ENCODE measurements around the gene CSNK1A1.
"Not testable (repeated sequence)": the region's sequence is repeated elsewhere in the genome, so short reads cannot be mapped to it uniquely, and the experiment has no call there.

CSNK1A1 gene

GRCh38 chr5:149517461-149518122, 33.6 kb downstream of the CSNK1A1 start:
- Histone ChIP-seq H3K9ac (ENCODE audit: low read depth in 1 of 2, low read length in 2 of 2) (no peak overlapping the region), H3K27me3 (ENCODE audit: control insufficient read depth in 1 of 2, insufficient read depth in 2 of 2, low read length in 2 of 2) (no peaks in the 10 kb centered on the region), H3K4me1 (ENCODE audit: control insufficient read depth in 1 of 2, insufficient read depth in 2 of 2, low read length in 2 of 2) (peaks cover 16 to 38% of the 10 kb centered on the region in 2 donors), H3K27ac (ENCODE audit: low read depth, low read length) (no peak overlapping the region), H3K9me3 (ENCODE audit: control insufficient read depth in 1 of 2, low read length in 2 of 2) (no peaks in the 10 kb centered on the region), H3K36me3 (ENCODE audit: control insufficient read depth in 1 of 2, insufficient read depth in 2 of 2, low read length in 2 of 2) (peaks cover 6 to 16% of the 10 kb centered on the region in 2 donors), H3K4me3 (ENCODE audit: low read depth in 1 of 2, low read length in 2 of 2) (no peak overlapping the region)

GRCh38 chr5:149514512-149514911, 36.7 kb downstream of the CSNK1A1 start:
- Histone ChIP-seq H3K9ac (ENCODE audit: low read depth in 1 of 2, low read length in 2 of 2) (no peak overlapping the region), H3K4me3 (ENCODE audit: low read depth in 1 of 2, low read length in 2 of 2) (no peak overlapping the region), H3K27ac (ENCODE audit: low read depth, low read length) (no peak overlapping the region), H3K9me3 (ENCODE audit: control insufficient read depth in 1 of 2, low read length in 2 of 2) (no peaks in the 10 kb centered on the region), H3K4me1 (ENCODE audit: control insufficient read depth in 1 of 2, insufficient read depth in 2 of 2, low read length in 2 of 2) (peaks cover 12 to 24% of the 10 kb centered on the region in 2 donors), H3K27me3 (ENCODE audit: control insufficient read depth in 1 of 2, insufficient read depth in 2 of 2, low read length in 2 of 2) (no peaks in the 10 kb centered on the region), H3K36me3 (ENCODE audit: control insufficient read depth in 1 of 2, insufficient read depth in 2 of 2, low read length in 2 of 2) (peaks cover 9 to 29% of the 10 kb centered on the region in 2 donors)

GRCh38 chr5:149513372-149513947, 37.8 kb downstream of the CSNK1A1 start:
- not testable (repeated sequence) for H3K4me3 ChIP-seq (ENCODE audit: low read depth in 1 of 2, low read length in 2 of 2); H3K9me3 ChIP-seq (ENCODE audit: control insufficient read depth in 1 of 2, low read length in 2 of 2); H3K27me3 ChIP-seq (ENCODE audit: control insufficient read depth in 1 of 2, insufficient read depth in 2 of 2, low read length in 2 of 2); H3K9ac ChIP-seq (ENCODE audit: low read depth in 1 of 2, low read length in 2 of 2); H3K27ac ChIP-seq (ENCODE audit: low read depth, low read length)
- peaks cover 12 to 39% of the 10 kb centered on the region in 2 donors for H3K36me3 ChIP-seq (ENCODE audit: control insufficient read depth in 1 of 2, insufficient read depth in 2 of 2, low read length in 2 of 2)
- peaks cover 1 to 14% of the 10 kb centered on the region in 2 donors for H3K4me1 ChIP-seq (ENCODE audit: control insufficient read depth in 1 of 2, insufficient read depth in 2 of 2, low read length in 2 of 2)

GRCh38 chr5:149510136-149510535, 41.1 kb downstream of the CSNK1A1 start:
- no peak overlapping the region for H3K4me3 ChIP-seq (ENCODE audit: low read depth in 1 of 2, low read length in 2 of 2)
- H3K36me3 ChIP-seq (ENCODE audit: control insufficient read depth in 1 of 2, insufficient read depth in 2 of 2, low read length in 2 of 2): peaks cover 36 to 68% of the 10 kb centered on the region in 2 donors
- H3K9ac ChIP-seq (ENCODE audit: low read depth in 1 of 2, low read length in 2 of 2): no peak overlapping the region
- no peak overlapping the region for H3K27ac ChIP-seq (ENCODE audit: low read depth, low read length)
- no peaks in the 10 kb centered on the region for H3K27me3 ChIP-seq (ENCODE audit: control insufficient read depth in 1 of 2, insufficient read depth in 2 of 2, low read length in 2 of 2)
- H3K4me1 ChIP-seq (ENCODE audit: control insufficient read depth in 1 of 2, insufficient read depth in 2 of 2, low read length in 2 of 2): peaks cover 0 to 2% of the 10 kb centered on the region in 2 donors
- no peaks in the 10 kb centered on the region for H3K9me3 ChIP-seq (ENCODE audit: control insufficient read depth in 1 of 2, low read length in 2 of 2)

- Histone ChIP-seq H3K9ac (ENCODE audit: low read depth in 1 of 2, low read length in 2 of 2) (no peak overlapping the region), H3K36me3 (ENCODE audit: control insufficient read depth in 1 of 2, insufficient read depth in 2 of 2, low read length in 2 of 2) (peaks cover 44 to 85% of the 10 kb centered on the region in 2 donors), H3K4me3 (ENCODE audit: low read depth in 1 of 2, low read length in 2 of 2) (no peak overlapping the region), H3K4me1 (ENCODE audit: control insufficient read depth in 1 of 2, insufficient read depth in 2 of 2, low read length in 2 of 2) (no peaks in the 10 kb centered on the region), H3K9me3 (ENCODE audit: control insufficient read depth in 1 of 2, low read length in 2 of 2) (no peaks in the 10 kb centered on the region), H3K27ac (ENCODE audit: low read depth, low read length) (no peak overlapping the region), H3K27me3 (ENCODE audit: control insufficient read depth in 1 of 2, insufficient read depth in 2 of 2, low read length in 2 of 2) (no peaks in the 10 kb centered on the region)
These were observed 46.6 kb downstream of the CSNK1A1 start for GRCh38 chr5:149504677-149505076.

- H3K36me3 ChIP-seq (ENCODE audit: control insufficient read depth in 1 of 2, insufficient read depth in 2 of 2, low read length in 2 of 2): peaks cover 45 to 85% of the 10 kb centered on the region in 2 donors
These were observed 48.2 kb downstream of the CSNK1A1 start for GRCh38 chr5:149503006-149503405.

GRCh38 chr5:149500922-149501582, 50.2 kb downstream of the CSNK1A1 start:
- Histone ChIP-seq H3K4me1 (ENCODE audit: control insufficient read depth in 1 of 2, insufficient read depth in 2 of 2, low read length in 2 of 2) (no peaks in the 10 kb centered on the region), H3K9me3 (ENCODE audit: control insufficient read depth in 1 of 2, low read length in 2 of 2) (no peaks in the 10 kb centered on the region), H3K9ac (ENCODE audit: low read depth in 1 of 2, low read length in 2 of 2) (no peak overlapping the region), H3K27me3 (ENCODE audit: control insufficient read depth in 1 of 2, insufficient read depth in 2 of 2, low read length in 2 of 2) (no peaks in the 10 kb centered on the region), H3K27ac (ENCODE audit: low read depth, low read length) (no peak overlapping the region), H3K36me3 (ENCODE audit: control insufficient read depth in 1 of 2, insufficient read depth in 2 of 2, low read length in 2 of 2) (peaks cover 33 to 84% of the 10 kb centered on the region in 2 donors), H3K4me3 (ENCODE audit: low read depth in 1 of 2, low read length in 2 of 2) (no peak overlapping the region)

More at GRCh38 chr5:149503006-149503405, 48.2 kb downstream of the CSNK1A1 start:
- H3K27me3 ChIP-seq (ENCODE audit: control insufficient read depth in 1 of 2, insufficient read depth in 2 of 2, low read length in 2 of 2): no peaks in the 10 kb centered on the region
- no peaks in the 10 kb centered on the region for H3K4me1 ChIP-seq (ENCODE audit: control insufficient read depth in 1 of 2, insufficient read depth in 2 of 2, low read length in 2 of 2)
- no peak overlapping the region for H3K27ac ChIP-seq (ENCODE audit: low read depth, low read length)
- H3K9ac ChIP-seq (ENCODE audit: low read depth in 1 of 2, low read length in 2 of 2): no peak overlapping the region
- H3K4me3 ChIP-seq (ENCODE audit: low read depth in 1 of 2, low read length in 2 of 2): no peak overlapping the region
- no peaks in the 10 kb centered on the region for H3K9me3 ChIP-seq (ENCODE audit: control insufficient read depth in 1 of 2, low read length in 2 of 2)

- Histone ChIP-seq H3K4me1 (ENCODE audit: control insufficient read depth in 1 of 2, insufficient read depth in 2 of 2, low read length in 2 of 2) (no peaks in the 10 kb centered on the region), H3K27ac (ENCODE audit: low read depth, low read length) (no peak overlapping the region), H3K27me3 (ENCODE audit: control insufficient read depth in 1 of 2, insufficient read depth in 2 of 2, low read length in 2 of 2) (no peaks in the 10 kb centered on the region), H3K4me3 (ENCODE audit: low read depth in 1 of 2, low read length in 2 of 2) (no peak overlapping the region), H3K36me3 (ENCODE audit: control insufficient read depth in 1 of 2, insufficient read depth in 2 of 2, low read length in 2 of 2) (peaks cover 23 to 79% of the 10 kb centered on the region in 2 donors), H3K9ac (ENCODE audit: low read depth in 1 of 2, low read length in 2 of 2) (no peak overlapping the region), H3K9me3 (ENCODE audit: control insufficient read depth in 1 of 2, low read length in 2 of 2) (no peaks in the 10 kb centered on the region)
These were observed 52.4 kb downstream of the CSNK1A1 start for GRCh38 chr5:149498724-149499336.

GRCh38 chr5:149497357-149497756, 53.9 kb downstream of the CSNK1A1 start:
- H3K4me3 ChIP-seq (ENCODE audit: low read depth in 1 of 2, low read length in 2 of 2): no peak overlapping the region
- no peak overlapping the region for H3K9ac ChIP-seq (ENCODE audit: low read depth in 1 of 2, low read length in 2 of 2)
- no peak overlapping the region for H3K27ac ChIP-seq (ENCODE audit: low read depth, low read length)
- H3K4me1 ChIP-seq (ENCODE audit: control insufficient read depth in 1 of 2, insufficient read depth in 2 of 2, low read length in 2 of 2): no peaks in the 10 kb centered on the region
- no peaks in the 10 kb centered on the region for H3K27me3 ChIP-seq (ENCODE audit: control insufficient read depth in 1 of 2, insufficient read depth in 2 of 2, low read length in 2 of 2)
- no peaks in the 10 kb centered on the region for H3K9me3 ChIP-seq (ENCODE audit: control insufficient read depth in 1 of 2, low read length in 2 of 2)
- H3K36me3 ChIP-seq (ENCODE audit: control insufficient read depth in 1 of 2, insufficient read depth in 2 of 2, low read length in 2 of 2): peaks cover 27 to 82% of the 10 kb centered on the region in 2 donors

- Histone ChIP-seq H3K36me3 (ENCODE audit: control insufficient read depth in 1 of 2, insufficient read depth in 2 of 2, low read length in 2 of 2) (peaks cover 27 to 83% of the 10 kb centered on the region in 2 donors), H3K27ac (ENCODE audit: low read depth, low read length) (no peak overlapping the region), H3K9me3 (ENCODE audit: control insufficient read depth in 1 of 2, low read length in 2 of 2) (no peaks in the 10 kb centered on the region), H3K4me3 (ENCODE audit: low read depth in 1 of 2, low read length in 2 of 2) (no peak overlapping the region), H3K4me1 (ENCODE audit: control insufficient read depth in 1 of 2, insufficient read depth in 2 of 2, low read length in 2 of 2) (no peaks in the 10 kb centered on the region), H3K9ac (ENCODE audit: low read depth in 1 of 2, low read length in 2 of 2) (no peak overlapping the region), H3K27me3 (ENCODE audit: control insufficient read depth in 1 of 2, insufficient read depth in 2 of 2, low read length in 2 of 2) (no peaks in the 10 kb centered on the region)
These were observed 54.3 kb downstream of the CSNK1A1 start for GRCh38 chr5:149496917-149497316.

Data from duodenal mucosa (tissue), 2 donors.